ENCODE data around the gene PTPRK. TPM values are rescaled to one million over a fixed set of nuclear protein-coding genes. Genes with fewer than 3 reads are reported as not detected.

PTPRK gene
- total and polyA plus RNA-seq, 2 of the 13 experiments (the other 11 are each of a cell fraction or from before 2014, with no cell fraction given): 43.6 to 98.3 TPM

GRCh38 chr6:128507337-128508310 lies 12.8 kb downstream of the PTPRK start (continued):
- TF ChIP-seq STAT6 (CRISPR knock-in tag; IDR thresholded peaks at IDR 0.05; ENCODE audit: borderline replicate concordance): 0 out of 2 replicates have a peak, but pooled peaks have one; percentile 31
- 0 out of 2 replicates have a peak, but pooled peaks have one; percentile 7 for TF ChIP-seq MAFF (IDR thresholded peaks at IDR 0.05; ENCODE audit: low read depth, low read length)
- TF ChIP-seq THRA (CRISPR knock-in tag; IDR thresholded peaks at IDR 0.05; ENCODE audit: borderline replicate concordance): peak; percentile 79
- TF ChIP-seq PRDM15 (CRISPR knock-in tag; IDR thresholded peaks at IDR 0.05): 0 out of 2 replicates have a peak, but pooled peaks have one; percentile 36
- TF ChIP-seq ZNF350 (CRISPR knock-in tag; IDR thresholded peaks at IDR 0.05; ENCODE audit: borderline replicate concordance, low read depth): peak; percentile 84; the same call in 1 of the 2 replicates
- TF ChIP-seq ZNF124 (CRISPR knock-in tag; IDR thresholded peaks at IDR 0.05): no peak
- no peak for TF ChIP-seq HBP1 (CRISPR knock-in tag; IDR thresholded peaks at IDR 0.05; ENCODE audit: low read depth)
- no peak for TF ChIP-seq HOXD1 (CRISPR knock-in tag; IDR thresholded peaks at IDR 0.05)
- TF ChIP-seq SNAPC2 (CRISPR knock-in tag; IDR thresholded peaks at IDR 0.05): peak; percentile 61; the same call in 1 of the 2 replicates
- peak; percentile 72 for TF ChIP-seq U2AF1 (optimal IDR thresholded peaks at IDR 0.05; ENCODE audit: low read depth, low read length)
- TF ChIP-seq CBX2 (IDR thresholded peaks at IDR 0.05; ENCODE audit: low read depth, low read length): no peak
- TF ChIP-seq CBX2 (CRISPR knock-in tag; IDR thresholded peaks at IDR 0.05; ENCODE audit: low read depth): no peak
- TF ChIP-seq ATF7-NPFF (CRISPR knock-in tag; IDR thresholded peaks at IDR 0.05; ENCODE audit: low read depth): no peak
- TF ChIP-seq ARNT (IDR thresholded peaks at IDR 0.05): no peak
- no peak for TF ChIP-seq STAT5B (CRISPR knock-in tag; IDR thresholded peaks at IDR 0.05)
- TF ChIP-seq STAG1 (CRISPR knock-in tag; IDR thresholded peaks at IDR 0.05): peak; percentile 31; the same call in 1 of the 2 replicates
- TF ChIP-seq NCOA5 (CRISPR knock-in tag; IDR thresholded peaks at IDR 0.05): no peak
- no peak for TF ChIP-seq ZNF724P (CRISPR knock-in tag; IDR thresholded peaks at IDR 0.05; ENCODE audit: borderline replicate concordance)
- peak; percentile 80 for TF ChIP-seq PPARG (CRISPR knock-in tag; conservative IDR thresholded peaks at IDR 0.05)
- TF ChIP-seq FOSL2 (CRISPR knock-in tag; IDR thresholded peaks at IDR 0.05): peak; percentile 75
- no peak for TF ChIP-seq KLF13 (CRISPR knock-in tag; IDR thresholded peaks at IDR 0.05)

All from HepG2 (cell line).